Astrocyte of the spinal cord (primary cell): ENCODE measurements around the gene HSBP1L1.

Experiments used
- DNase-seq: peaks from one replicate; pipeline ENCODE4 v3.0.0; 2011; ENCODE audit warnings: low read depth, low spot score
- H3K4me3 ChIP-seq: 2 replicates; pipeline ENCODE4 v1.5.1; 2011; ENCODE audit warnings: low read depth, mild to moderate bottlenecking, low read length, moderate library complexity
- CTCF ChIP-seq: IDR thresholded peaks from 2 replicates; pipeline ENCODE4 v1.5.1; 2012; ENCODE audit warnings: low read depth, mild to moderate bottlenecking, low read length, inconsistent platforms
- in situ Hi-C: cut with HindIII; loops from 2 replicates; pipeline ENCODE4 v1.10.0; 2017; ENCODE audit warnings: low sequenced_read_pairs

HSBP1L1 gene

GRCh38 chr18:79935499-79935898 is 28.9 kb upstream of the HSBP1L1 start:
- no peak overlapping the region for H3K4me3 ChIP-seq
- in situ Hi-C loops: no loop called here
- no peak for DNase-seq
- TF ChIP-seq CTCF: no peak

DNA sequence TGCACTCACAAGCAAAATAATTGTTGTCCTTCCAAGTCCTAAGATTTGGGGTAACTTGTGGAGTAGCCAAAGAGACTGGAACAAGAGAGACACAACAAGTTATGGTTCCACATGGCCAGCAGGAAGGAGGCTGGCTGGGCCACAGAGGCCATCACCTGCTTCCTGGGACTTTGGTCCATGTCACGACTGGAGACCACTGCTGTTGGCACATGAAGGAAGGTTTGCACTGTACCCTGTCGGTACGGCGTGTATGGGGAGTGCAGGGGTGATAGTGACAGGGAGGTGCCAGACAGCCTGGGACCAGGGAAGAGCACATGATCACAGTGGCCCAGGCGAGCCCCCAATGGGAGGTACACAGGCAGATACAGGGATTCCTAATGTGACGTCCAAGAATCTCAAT is 28.5 kb upstream of the HSBP1L1 start:
- no peak for DNase-seq
- in situ Hi-C loops: no loop called here
- no peak overlapping the region for H3K4me3 ChIP-seq
- TF ChIP-seq CTCF: no peak

DNA sequence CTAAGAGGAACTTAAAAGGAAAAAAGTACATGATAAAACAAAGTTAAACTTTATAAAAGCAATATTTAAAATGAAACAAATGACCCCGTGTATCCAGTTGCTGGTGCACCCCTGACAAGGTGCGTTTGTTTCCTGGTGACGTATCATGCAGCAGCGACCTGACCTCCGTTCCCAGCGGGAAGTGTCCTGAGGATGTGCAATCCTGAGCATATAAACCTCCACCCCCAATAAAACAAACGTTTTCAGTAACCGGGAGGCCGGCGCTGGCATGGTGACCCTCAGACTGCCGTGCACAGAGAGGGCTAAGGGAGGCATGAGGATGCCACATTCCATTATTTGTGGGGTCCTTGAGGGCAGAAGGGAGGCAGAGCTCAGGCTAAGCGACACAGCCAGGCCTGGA is 27.8 kb upstream of the HSBP1L1 start:
- no peak for TF ChIP-seq CTCF
- no peak overlapping the region for H3K4me3 ChIP-seq
- DNase-seq: no peak
- in situ Hi-C loops: no loop called here

DNA sequence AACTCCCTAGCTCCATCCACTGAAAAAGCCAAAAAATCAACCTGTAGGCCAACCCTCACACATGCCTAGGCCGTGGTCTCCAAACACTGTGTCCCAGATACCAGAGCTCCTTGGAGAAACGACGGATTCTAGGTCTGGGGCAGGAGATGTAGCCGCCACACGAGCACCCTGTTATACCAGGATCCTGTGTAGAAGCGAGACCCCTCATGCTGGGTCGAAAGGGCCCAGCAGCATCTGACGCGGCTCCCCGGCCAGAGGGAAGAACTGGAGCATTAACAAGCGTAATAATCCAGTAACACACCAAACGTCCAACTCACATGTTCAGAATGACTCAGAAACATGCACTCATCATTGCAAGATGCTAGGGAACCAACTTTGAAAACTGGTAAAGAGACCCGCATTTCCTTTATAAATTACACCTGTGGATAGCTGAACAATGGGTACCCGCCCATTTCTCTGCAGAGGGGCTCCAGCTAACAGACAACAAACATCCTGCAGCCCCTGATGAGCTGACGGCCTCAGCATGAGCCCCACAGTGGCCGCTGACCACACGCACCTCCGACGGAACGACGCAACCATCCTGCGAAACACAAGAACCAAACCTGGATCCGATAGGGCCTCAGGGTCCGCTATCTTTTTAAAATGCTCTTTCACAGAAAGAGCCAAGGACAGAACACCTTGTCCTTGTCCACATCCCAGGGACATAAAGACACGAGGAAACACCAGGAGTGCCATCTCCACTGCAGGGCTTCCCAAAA is 27.2 kb upstream of the HSBP1L1 start:
- no peak overlapping the region for H3K4me3 ChIP-seq
- TF ChIP-seq CTCF: no peak
- in situ Hi-C loops: no loop called here
- no peak for DNase-seq

DNA sequence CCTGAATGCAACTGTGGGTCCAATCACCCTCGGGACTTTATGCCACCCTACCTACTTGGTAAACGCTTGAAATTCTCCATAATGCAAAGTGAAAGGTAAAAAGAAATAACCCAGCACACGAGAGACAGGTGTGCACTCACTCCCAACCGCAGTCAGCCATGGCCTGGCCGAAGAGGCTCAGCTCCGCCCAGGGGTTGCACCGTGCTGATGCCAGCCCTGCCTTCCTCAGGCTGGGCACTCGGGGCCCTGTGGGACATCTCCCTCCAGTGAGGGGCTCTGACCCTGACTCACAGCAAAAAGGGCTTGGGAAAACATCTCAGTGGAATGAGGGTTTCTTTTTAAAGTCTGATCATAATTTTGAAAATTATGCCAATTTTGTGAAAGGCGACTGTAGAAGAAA is 26.2 kb upstream of the HSBP1L1 start:
- in situ Hi-C loops: no loop called here
- no peak for TF ChIP-seq CTCF
- DNase-seq: no peak
- no peak overlapping the region for H3K4me3 ChIP-seq

GRCh38 chr18:79939096-79939495 is 25.3 kb upstream of the HSBP1L1 start:
- no peak for DNase-seq
- TF ChIP-seq CTCF: no peak
- no peak overlapping the region for H3K4me3 ChIP-seq
- in situ Hi-C loops: no loop called here
